MCF 10A (cell line): ENCODE measurements around the gene DPEP2. TPM values are rescaled to one million over a fixed set of nuclear protein-coding genes. Genes with fewer than 3 reads are reported as not detected.
A peak's percentile ranks its signal among the peaks of the same experiment; 100 is the strongest.

Experiments used
- BruUV-seq: library from RNA; stranded (reverse); fragments of 400-500 nt; replicated peaks from 2 replicates; lab custom pipeline; 2021; lab: Mats Ljungman, UMichigan
- CTCF ChIA-PET: fragments of 300-600 bp; sonication (Branson Sonifier 250); formaldehyde crosslinking; extraction: SDS; loops from one replicate; lab custom pipeline; 2021; ENCODE audit warnings: antibody characterized with exemption, inconsistent platforms; lab: Yijun Ruan, JAX
- POLR2A ChIA-PET: fragments of 300-600, 350-650 bp; sonication (Branson Sonifier 250); formaldehyde crosslinking; extraction: SDS; loops from one replicate; lab custom pipeline; 2020; ENCODE audit warnings: antibody characterized with exemption, inconsistent platforms; lab: Yijun Ruan, JAX
- DNase-seq: peaks from one replicate; pipeline ENCODE4 v3.0.0-alpha.2; 2018; ENCODE audit not compliant: unreplicated experiment
- H3K27ac Mint-ChIP-seq: one replicate; pipeline ENCODE4 v1.8.0; 2022; ENCODE audit warnings: mild to moderate bottlenecking, low read depth, mixed read lengths; ENCODE audit not compliant: unreplicated experiment
- H3K27me3 Mint-ChIP-seq: one replicate; pipeline ENCODE4 v1.8.0; 2022; ENCODE audit warnings: mixed read lengths; ENCODE audit not compliant: insufficient read depth, unreplicated experiment
- H3K36me3 Mint-ChIP-seq: one replicate; pipeline ENCODE4 v1.8.0; 2022; ENCODE audit warnings: mild to moderate bottlenecking, moderate library complexity, mixed read lengths; ENCODE audit not compliant: insufficient read depth, unreplicated experiment
- H3K4me1 Mint-ChIP-seq: one replicate; pipeline ENCODE4 v1.8.0; 2022; ENCODE audit warnings: mixed read lengths; ENCODE audit not compliant: insufficient read depth, unreplicated experiment
- H3K4me3 Mint-ChIP-seq: one replicate; pipeline ENCODE4 v1.8.0; 2022; ENCODE audit warnings: mild to moderate bottlenecking, moderate library complexity, mixed read lengths; ENCODE audit not compliant: unreplicated experiment
- H3K9me3 Mint-ChIP-seq: one replicate; pipeline ENCODE4 v1.8.0; 2022; ENCODE audit warnings: mixed read lengths; ENCODE audit not compliant: unreplicated experiment
- CTCF ChIP-seq: fragments of 200-600 bp; IDR thresholded peaks from one replicate; pipeline ENCODE4 v1.8.0; 2022; ENCODE audit warnings: antibody characterized with exemption, mild to moderate bottlenecking; ENCODE audit not compliant: unreplicated experiment
- intact Hi-C: fragments of 100-400 bp; cut with micrococcal nuclease; formaldehyde crosslinking; loops from 2 replicates; pipeline ENCODE4 v1.14.1; 2022
- total RNA-seq: library from RNA; stranded (reverse); gene quantifications from 2 replicates; pipeline ENCODE4 v1.2.3, GENCODE V29; 2022

The DPEP2 gene
- total RNA-seq, 1 experiment from 2014 or later: not detected

DNA sequence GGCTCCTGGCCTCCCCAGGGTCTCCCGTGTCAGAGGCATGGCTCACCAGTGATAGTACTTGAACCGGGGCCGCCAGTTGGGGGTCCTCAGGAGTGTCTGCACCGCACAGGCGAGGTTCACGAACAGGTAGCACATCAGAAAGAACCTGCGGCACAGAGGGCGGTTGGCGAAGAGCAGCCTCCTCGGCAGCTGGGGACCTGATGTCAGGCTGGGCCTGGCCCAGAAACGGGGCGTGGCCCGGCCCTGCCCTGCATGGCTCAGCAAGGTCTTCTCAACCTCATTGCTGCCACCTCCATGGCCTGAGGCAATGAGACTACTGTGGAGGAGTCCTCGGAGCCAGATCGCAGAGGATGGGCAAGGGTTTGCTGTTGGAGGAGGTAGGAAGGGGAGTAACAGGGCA lies 51.3 kb downstream of the DPEP2 start:
- H3K27ac Mint-ChIP-seq: peak overlapping the region; percentile 21
- no peak overlapping the region for H3K4me3 Mint-ChIP-seq
- no peaks in the 10 kb centered on the region for H3K27me3 Mint-ChIP-seq
- POLR2A ChIA-PET: interaction anchor here (0.5 to 1.6 kb wide), 4 partner anchors 9 to 530 kb away, joined by 3 to 11 read pairs (median 4); partner anchors contain the start of gene PSMB10
- peaks cover 9% of the 10 kb centered on the region for H3K4me1 Mint-ChIP-seq
- no peaks in the 10 kb centered on the region for H3K9me3 Mint-ChIP-seq
- CTCF ChIA-PET: interaction anchor here (1.0 kb wide), 1 partner anchor 132 kb away, joined by 3 read pairs; no protein-coding TSS in a partner anchor
- TF ChIP-seq CTCF: no peak
- BruUV-seq: no TSS peak
- intact Hi-C loops: no loop called here
- DNase-seq: no peak
- peaks cover 77% of the 10 kb centered on the region for H3K36me3 Mint-ChIP-seq

DNA sequence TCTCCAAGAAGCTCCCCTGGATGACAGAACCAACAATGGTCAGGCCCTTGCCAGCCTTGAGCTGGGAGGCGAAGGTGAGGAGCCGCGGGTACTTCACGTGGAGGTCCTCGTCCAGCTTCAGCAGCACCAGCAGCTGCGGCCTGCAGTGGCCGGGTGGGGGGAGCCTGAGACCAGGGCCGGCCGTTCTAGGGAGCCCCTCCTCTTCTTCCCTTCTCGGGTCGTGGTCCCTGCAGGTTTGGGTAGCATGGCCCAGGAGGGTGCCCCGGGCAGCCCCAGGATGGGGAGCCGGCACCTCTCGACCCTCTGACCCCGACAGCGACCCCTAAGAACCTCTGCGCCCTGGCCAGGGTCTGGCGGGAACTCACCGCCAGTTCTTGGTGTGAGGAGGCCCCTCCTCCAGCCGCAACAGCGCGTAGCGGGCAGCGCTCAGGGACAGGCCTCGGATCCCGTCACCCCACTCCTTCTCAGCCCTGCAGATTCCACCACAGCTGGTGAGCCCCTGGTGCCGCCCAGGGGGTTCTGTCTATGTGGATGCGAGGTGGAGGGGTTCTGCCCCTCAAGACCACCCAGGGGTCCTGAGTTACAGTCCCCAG lies 52.2 kb downstream of the DPEP2 start:
- H3K4me3 Mint-ChIP-seq: no peak overlapping the region
- peaks cover 79% of the 10 kb centered on the region for H3K36me3 Mint-ChIP-seq
- no peak for DNase-seq
- no peak for TF ChIP-seq CTCF
- no TSS peak for BruUV-seq
- no peaks in the 10 kb centered on the region for H3K9me3 Mint-ChIP-seq
- H3K4me1 Mint-ChIP-seq: peaks cover 9% of the 10 kb centered on the region
- intact Hi-C loops: no loop called here
- no peaks in the 10 kb centered on the region for H3K27me3 Mint-ChIP-seq
- POLR2A ChIA-PET: interaction anchor here (0.6 to 2.5 kb wide), 6 partner anchors 10 to 529 kb away, joined by 3 to 11 read pairs (median 4); partner anchors contain the start of gene PSMB10
- no peak overlapping the region for H3K27ac Mint-ChIP-seq
- CTCF ChIA-PET: interaction anchor here (0.7 kb wide), 1 partner anchor 10 kb away, joined by 3 read pairs; no protein-coding TSS in a partner anchor

DNA sequence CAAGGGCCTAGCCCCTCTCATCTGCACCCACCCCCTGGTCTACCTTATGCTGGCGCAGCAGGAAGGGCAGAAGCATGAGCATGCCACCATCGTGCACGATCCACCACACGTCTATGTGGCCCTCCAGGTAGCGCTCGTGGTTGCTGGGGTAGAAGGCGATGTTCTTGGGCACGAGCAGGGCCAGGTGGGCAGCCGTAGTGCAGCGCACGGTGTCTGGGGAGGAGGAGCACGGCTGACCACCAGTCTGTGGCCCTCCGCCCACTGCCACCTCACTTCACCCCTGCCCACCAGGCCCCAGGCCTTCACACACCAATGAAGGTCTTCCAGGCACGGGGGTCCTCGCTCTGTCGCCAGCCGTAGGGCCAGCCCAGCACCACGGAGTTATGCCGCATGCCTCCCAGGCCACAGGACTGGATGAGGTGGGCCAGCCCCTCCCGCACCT lies 53.1 kb downstream of the DPEP2 start:
- H3K4me3 Mint-ChIP-seq: no peak overlapping the region
- no peaks in the 10 kb centered on the region for H3K27me3 Mint-ChIP-seq
- H3K9me3 Mint-ChIP-seq: no peaks in the 10 kb centered on the region
- no peak overlapping the region for H3K27ac Mint-ChIP-seq
- BruUV-seq: no TSS peak
- H3K36me3 Mint-ChIP-seq: peaks cover 82% of the 10 kb centered on the region
- POLR2A ChIA-PET: interaction anchor here (0.5 to 2.5 kb wide), 4 partner anchors 9 to 15 kb away, joined by 3 to 9 read pairs (median 4); partner anchors contain the start of gene PSMB10
- CTCF ChIA-PET: interaction anchor here (0.7 kb wide), 1 partner anchor 11 kb away, joined by 3 read pairs; no protein-coding TSS in a partner anchor
- no peak for TF ChIP-seq CTCF
- intact Hi-C loops: no loop called here
- peaks cover 9% of the 10 kb centered on the region for H3K4me1 Mint-ChIP-seq
- DNase-seq: no peak

DNA sequence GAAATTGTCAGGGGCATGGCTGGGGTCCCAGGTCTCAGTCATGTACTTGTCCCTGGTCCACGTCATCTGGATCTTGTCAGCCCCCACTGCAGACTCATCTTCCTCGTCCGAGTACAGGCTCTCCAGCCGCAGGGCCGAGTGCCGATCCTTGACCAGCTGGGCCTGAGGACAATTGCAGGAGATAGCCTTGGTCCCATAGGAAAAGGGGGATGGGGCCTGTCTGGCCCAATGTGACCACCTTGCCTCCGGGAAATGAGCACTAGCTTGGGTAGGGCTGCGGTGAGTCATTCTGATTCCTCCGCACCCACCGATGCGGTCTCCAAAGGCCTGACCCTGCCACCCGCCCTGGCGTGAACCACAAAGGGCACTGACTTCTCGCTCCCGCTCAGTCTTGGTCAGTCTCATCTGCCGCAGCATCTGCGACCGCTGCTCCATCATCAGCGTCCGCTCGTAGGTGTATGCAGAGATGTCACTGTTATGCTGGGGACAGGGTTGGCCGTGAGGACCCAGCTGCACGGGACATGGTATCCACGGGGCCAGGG lies 53.8 kb downstream of the DPEP2 start:
- H3K27me3 Mint-ChIP-seq: no peaks in the 10 kb centered on the region
- no peak overlapping the region for H3K27ac Mint-ChIP-seq
- TSS peak; percentile 24 for BruUV-seq
- POLR2A ChIA-PET: interaction anchor here (0.5 to 2.5 kb wide), 3 partner anchors 8 to 11 kb away, joined by 3 to 9 read pairs (median 7); partner anchors contain the start of gene PSMB10
- intact Hi-C loops: no loop called here
- H3K4me3 Mint-ChIP-seq: no peak overlapping the region
- no peak for DNase-seq
- H3K9me3 Mint-ChIP-seq: no peaks in the 10 kb centered on the region
- H3K36me3 Mint-ChIP-seq: peaks cover 78% of the 10 kb centered on the region
- CTCF ChIA-PET: interaction anchor here (0.6 kb wide), 1 partner anchor 78 kb away, joined by 3 read pairs; the partner anchor contains the start of genes DDX28 and DUS2
- H3K4me1 Mint-ChIP-seq: peaks cover 9% of the 10 kb centered on the region
- no peak for TF ChIP-seq CTCF
